HG03060 (cell line): ENCODE results near the gene SPATA9.

Source experiments
- ATAC-seq: cut with Tn5 transposase; IDR thresholded peaks from one replicate; pipeline ENCODE4 v1.9.1; 2021; ENCODE audit warnings: low read depth, moderate number of reproducible peaks; ENCODE audit not compliant: unreplicated experiment

Gene SPATA9

GRCh38 chr5:95689680-95690079, 6.9 kb upstream of the SPATA9 start:
- ATAC-seq, result no peak

DNA sequence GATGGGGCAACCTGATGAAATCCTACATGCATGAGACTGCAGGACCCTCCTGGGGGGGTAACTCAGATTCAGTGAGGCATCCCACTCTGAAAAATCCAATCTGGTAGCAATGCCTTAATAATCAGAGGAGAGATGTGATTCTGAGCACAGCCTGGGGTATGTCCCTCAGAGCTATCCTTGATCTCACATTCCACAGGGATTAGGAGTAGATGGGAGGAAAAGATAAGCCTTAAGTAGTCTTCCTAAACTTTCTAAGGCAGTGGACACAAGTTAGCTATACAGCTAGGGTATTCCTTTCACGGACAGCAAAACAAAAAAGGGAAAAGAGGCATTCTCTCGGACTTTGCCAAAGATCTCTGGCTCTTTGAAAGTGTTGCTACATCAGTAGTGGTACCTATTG, 3.9 kb upstream of the SPATA9 start:
- no peak for ATAC-seq

DNA sequence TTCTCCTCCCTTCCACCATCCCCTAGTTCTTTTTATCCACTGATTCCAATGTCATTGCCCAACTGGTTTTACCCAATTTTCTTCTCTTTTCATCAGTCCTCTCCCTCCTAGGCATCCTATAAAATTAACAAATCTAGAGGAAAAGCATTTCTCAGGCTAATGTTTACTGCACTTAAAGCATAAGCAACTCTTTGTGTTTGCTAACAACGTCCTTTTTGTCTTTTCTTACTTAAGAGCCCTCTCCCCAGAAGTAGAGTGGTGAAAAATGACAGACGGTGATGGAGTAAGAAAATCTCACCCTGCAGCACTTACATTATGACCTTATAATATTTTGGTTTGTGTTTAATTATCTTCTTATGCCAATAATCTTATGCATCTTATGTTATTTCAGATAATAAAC, 1.6 kb upstream of the SPATA9 start:
- no peak for ATAC-seq

DNA sequence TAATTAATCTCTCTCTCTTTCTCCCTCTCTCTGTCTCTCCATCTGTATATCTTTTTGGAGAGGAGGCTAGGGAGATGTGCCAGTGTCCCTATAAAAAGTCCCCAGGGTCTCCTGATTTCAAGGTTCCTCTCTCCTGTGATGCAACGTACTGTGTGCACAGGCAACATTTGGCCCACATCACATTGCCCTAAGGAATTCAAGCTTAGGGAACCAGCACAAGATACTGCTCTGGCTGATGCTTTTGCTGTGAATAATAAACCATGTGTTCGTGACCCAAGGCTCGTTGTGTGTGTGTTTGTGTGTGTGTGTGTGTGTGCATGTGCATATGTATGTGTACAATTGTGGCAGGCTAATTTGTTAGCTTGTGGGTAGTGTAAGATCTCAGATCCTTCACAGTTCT, 9.7 kb downstream of the SPATA9 start:
- ATAC-seq, result no peak

DNA sequence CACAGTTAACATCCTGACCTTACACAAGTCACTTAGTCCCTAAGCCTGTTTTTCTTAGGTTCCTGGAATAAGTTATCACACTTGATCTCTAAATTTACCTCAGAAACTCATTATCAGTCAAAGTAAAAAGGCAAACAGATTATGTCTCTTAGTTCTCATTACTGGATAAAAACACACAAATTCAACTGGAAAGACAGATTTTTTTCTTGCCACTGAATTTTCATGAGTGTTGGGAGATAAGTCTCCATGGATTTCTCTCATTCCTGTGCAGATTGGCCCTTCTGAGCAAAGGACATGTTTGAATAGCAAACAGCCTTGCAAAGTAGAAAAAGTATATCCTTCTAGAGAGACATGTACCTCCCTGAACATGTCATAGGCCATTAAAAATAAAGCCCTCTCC, 10.2 kb downstream of the SPATA9 start:
- no peak for ATAC-seq

GRCh38 chr5:95671826-95672225, 11.0 kb downstream of the SPATA9 start:
- no peak for ATAC-seq

- ATAC-seq, result no peak
Measured at GRCh38 chr5:95670568-95670967, 12.2 kb downstream of the SPATA9 start.

DNA sequence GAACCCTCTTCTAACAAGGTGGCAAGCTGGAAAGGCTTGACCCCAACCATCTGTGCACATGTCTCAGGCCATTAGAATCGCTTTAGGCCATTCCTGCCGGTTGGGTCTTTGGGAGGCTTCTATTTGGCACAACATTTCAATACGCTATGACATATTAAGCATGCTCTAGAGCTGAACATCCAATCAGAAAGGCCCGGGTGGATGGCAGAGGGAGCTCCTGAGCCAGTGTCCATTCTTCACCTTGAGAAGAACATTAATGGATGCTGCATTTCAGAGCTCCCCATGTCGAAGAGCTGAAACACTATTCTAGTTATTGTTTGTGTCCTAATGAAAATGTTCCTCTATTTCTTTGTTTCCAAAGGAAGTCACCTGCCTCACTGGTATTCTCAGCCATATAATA, 12.8 kb downstream of the SPATA9 start:
- ATAC-seq, result no peak

DNA sequence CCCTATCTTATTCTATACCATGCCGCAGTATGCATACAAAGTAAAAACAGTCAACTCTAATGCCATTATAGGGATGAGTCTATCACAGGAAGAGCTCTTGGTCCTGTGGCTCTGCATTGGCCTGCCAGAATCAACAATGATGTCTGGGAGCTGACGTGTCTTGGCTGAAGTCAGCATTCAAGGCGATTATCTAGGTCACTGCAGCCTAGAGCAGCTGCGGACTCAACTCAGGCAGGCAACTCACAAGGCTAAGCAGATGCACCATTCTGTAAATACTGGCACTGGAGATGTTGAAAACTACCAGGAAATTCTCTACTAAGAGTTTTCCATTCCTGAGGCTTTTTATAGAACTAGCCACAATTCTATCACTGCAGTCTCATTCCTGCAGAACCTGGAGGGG, 13.3 kb downstream of the SPATA9 start:
- ATAC-seq, result no peak

GRCh38 chr5:95668728-95669127, 14.1 kb downstream of the SPATA9 start:
- no peak for ATAC-seq

DNA sequence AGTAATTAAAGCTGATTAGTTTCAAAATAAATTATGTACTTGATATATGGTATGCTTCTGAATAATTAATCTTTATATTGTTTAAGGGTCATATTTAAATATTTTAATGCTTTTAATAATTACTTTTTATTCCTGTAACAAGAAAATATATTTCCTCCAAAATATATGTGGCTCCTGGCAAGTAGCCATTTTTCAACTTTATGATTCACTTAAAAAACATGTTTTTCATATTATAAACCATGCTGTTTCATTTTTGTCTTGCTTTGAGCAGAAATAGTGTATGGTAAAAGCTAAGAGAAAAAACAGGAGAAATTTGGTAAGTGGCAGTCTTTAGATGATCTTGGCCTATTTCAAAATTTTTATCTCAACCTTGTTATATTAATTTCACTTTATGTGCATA, 14.6 kb downstream of the SPATA9 start:
- no peak for ATAC-seq

DNA sequence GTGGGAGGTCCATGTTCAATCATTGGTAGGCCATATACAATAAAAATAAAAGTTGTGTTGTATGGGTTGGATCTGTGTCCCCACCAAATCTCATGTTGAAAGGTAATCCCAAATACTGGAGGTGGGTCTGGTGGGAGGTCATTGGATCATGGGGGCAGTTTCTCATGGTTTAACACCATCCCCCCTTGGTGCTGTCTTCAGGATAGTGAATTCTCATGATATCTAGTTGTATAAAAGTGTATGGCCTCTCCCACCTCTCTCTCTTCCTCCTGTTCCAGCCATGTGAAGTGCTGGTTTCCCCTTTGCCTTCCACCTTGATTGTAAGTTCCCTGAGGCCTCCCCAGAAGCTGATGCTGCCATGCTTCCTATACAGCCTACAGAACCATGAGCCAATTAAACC, 15.1 kb downstream of the SPATA9 start:
- ATAC-seq, result no peak

- ATAC-seq, result no peak
Measured at GRCh38 chr5:95667061-95667618, 15.7 kb downstream of the SPATA9 start.

DNA sequence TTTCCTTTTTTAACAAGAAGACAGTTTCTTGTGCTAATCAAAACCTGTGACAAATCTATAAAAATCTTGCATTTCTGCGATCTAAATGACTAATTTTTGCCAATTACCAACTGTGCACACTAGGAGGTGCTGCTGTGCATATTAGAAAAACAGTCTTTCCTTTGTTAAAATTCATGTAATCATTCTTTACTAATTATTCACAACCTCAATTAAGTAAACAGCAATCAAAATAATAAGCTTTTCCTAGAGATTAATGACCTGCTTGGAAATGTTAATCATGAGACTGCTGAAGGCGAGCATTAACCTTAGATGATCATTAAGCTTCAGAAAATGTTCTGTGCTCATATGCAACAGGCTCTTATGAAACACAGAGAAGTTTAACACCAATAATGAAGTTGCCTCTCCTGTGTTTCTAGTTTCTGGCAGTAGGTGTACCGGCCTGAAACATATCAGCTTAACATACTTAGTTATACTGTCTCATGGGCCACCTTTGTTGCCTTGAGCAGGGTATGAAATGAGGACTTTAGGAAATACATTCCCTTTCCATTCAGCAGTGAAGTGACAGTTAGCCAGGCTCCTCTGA, 18.5 kb downstream of the SPATA9 start:
- ATAC-seq, result no peak

DNA sequence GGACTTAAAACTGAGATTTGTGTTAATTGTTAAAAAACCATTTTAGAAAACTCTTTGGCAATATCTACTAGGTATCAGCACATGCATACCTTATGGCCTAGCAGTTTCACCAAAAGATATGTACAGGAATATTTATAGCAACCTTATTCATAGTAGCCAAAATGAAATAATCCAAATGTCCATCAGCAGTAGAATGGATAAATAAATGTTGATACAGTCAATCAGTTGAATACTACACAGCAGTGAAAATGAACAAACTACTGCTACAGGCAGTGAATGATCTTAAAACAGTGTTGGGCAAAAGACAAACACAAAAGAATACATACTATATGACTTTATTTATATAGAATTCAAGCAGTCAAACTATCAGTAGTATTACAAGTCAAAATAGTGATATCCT, 19.8 kb downstream of the SPATA9 start:
- ATAC-seq, result no peak

- ATAC-seq, result no peak
Measured at GRCh38 chr5:95660060-95660459, 22.7 kb downstream of the SPATA9 start.

DNA sequence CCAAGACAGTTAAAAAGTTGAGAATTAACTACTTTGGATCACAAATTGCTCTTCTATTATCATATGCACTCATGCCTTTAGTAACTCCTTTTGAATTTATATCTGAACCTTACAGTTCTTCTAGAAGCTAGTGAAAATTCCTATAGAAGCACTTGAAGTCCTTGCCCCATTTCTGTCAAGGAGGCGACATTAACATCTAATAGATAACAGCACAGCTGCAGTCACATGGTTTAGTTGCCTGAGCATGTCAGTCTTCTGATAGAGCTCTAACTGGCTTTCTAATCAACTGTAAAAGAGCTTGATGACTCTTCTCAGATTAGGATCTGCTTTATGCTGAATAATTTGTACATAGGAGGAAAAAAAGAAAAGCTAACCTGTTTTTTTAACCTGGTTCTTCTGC, 27.2 kb downstream of the SPATA9 start:
- no peak for ATAC-seq

- ATAC-seq, result no peak
Measured at GRCh38 chr5:95654196-95654595, 28.6 kb downstream of the SPATA9 start.

DNA sequence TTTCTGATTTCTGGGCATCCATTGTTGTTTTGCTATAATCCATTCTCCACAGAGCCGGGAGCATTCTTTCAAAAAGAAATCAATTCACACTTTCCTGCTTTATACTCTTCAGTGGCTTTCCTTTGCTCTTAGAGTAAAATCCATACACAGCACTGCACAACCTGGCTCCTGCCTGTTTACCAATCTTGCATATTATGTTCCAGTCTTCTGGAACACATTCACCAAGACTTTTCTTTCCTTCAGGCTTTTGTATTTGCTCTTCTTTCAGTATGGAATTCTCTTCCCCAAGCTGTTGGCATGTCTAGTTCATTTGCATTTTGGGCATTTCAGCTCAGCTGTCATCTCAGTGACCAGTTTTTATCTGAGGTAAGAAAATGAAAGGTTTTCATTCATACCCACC, 29.9 kb downstream of the SPATA9 start:
- no peak for ATAC-seq

- ATAC-seq, result no peak
Measured at GRCh38 chr5:95649842-95650620, 32.8 kb downstream of the SPATA9 start.

DNA sequence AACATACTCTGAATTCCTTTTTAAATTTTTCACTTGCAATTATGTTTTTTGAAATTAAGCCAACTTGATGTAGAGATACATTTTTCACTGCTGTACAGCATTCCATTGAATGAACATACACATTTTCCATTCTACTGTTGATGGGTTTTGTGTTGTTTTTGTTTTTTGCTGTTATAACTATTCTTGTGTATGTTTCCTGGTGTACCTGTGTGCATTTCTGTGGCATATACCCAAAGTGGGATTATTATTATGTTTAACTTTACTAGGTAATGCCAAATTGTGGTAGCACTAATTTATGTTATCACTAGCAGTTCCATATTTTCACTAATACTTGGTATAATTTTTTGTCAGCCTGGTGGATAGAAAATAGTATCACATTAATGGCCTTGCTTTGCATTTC, 33.5 kb downstream of the SPATA9 start:
- no peak for ATAC-seq
